H9 (cell line): ENCODE data around the gene SERINC3. TPM values are rescaled to one million over a fixed set of nuclear protein-coding genes. Genes with fewer than 3 reads are reported as not detected.

Experiments
- DNase-seq: peaks from one replicate; pipeline ENCODE4 v3.0.0-alpha.2; 2017
- H2AFZ ChIP-seq: one replicate; pipeline ENCODE4 v1.6.1; 2013; ENCODE audit warnings: mild to moderate bottlenecking, low read length, control low read depth, moderate library complexity
- H2AK5ac ChIP-seq: 2 replicates; pipeline ENCODE4 v1.6.1; 2013; ENCODE audit warnings: low read length, control low read depth, mixed read lengths; ENCODE audit not compliant: insufficient read length
- H2BK120ac ChIP-seq: one replicate; pipeline ENCODE4 v1.6.1; 2013; ENCODE audit warnings: low read depth, mild to moderate bottlenecking, low read length, control low read depth, inconsistent platforms; ENCODE audit not compliant: poor library complexity, severe bottlenecking
- H2BK12ac ChIP-seq: 2 replicates; pipeline ENCODE4 v1.6.1; 2013; ENCODE audit warnings: low read length, control low read depth, mixed read lengths, low read depth; ENCODE audit not compliant: insufficient read length
- H2BK15ac ChIP-seq: 2 replicates; pipeline ENCODE4 v1.6.1; 2013; ENCODE audit warnings: low read depth, low read length, control low read depth
- H2BK20ac ChIP-seq: one replicate; pipeline ENCODE4 v1.6.1; 2013; ENCODE audit warnings: low read depth, mild to moderate bottlenecking, low read length, control low read depth, inconsistent platforms; ENCODE audit not compliant: poor library complexity, severe bottlenecking
- H2BK5ac ChIP-seq: 2 replicates; pipeline ENCODE4 v1.6.1; 2013; ENCODE audit warnings: low read length, control low read depth, mixed read lengths; ENCODE audit not compliant: insufficient read length
- H3K14ac ChIP-seq: 2 replicates; pipeline ENCODE4 v1.6.1; 2013; ENCODE audit warnings: low read length, control low read depth; ENCODE audit not compliant: insufficient read depth
- H3K18ac ChIP-seq: 2 replicates; pipeline ENCODE4 v1.6.1; 2013; ENCODE audit warnings: low read depth, mild to moderate bottlenecking, mixed read lengths, low read length, control low read depth; ENCODE audit not compliant: insufficient read length
- H3K23ac ChIP-seq: 2 replicates; pipeline ENCODE4 v1.6.1; 2013; ENCODE audit warnings: low read length, control low read depth, mixed read lengths, low read depth; ENCODE audit not compliant: insufficient read length
- H3K23me2 ChIP-seq: 2 replicates; pipeline ENCODE4 v1.6.1; 2013; ENCODE audit warnings: low read depth, mild to moderate bottlenecking, mixed read lengths, low read length, control low read depth; ENCODE audit not compliant: insufficient read length, poor library complexity, severe bottlenecking
- H3K27ac ChIP-seq: 2 replicates; pipeline ENCODE4 v1.5.1; 2013; ENCODE audit warnings: low read length, control low read depth, mixed read lengths, low read depth; ENCODE audit not compliant: insufficient read length
- H3K27me3 ChIP-seq: 2 replicates; pipeline ENCODE4 v1.6.1; 2013; ENCODE audit warnings: low read length, control low read depth, inconsistent platforms; ENCODE audit not compliant: insufficient read depth
- H3K4ac ChIP-seq: 2 replicates; pipeline ENCODE4 v1.6.1; 2013; ENCODE audit warnings: low read depth, mild to moderate bottlenecking, control low read depth, inconsistent platforms, low read length, moderate library complexity
- H3K4me1 ChIP-seq: 2 replicates; pipeline ENCODE4 v1.6.1; 2013; ENCODE audit warnings: low read length, control low read depth, inconsistent platforms; ENCODE audit not compliant: insufficient read depth
- H3K4me2 ChIP-seq: 2 replicates; pipeline ENCODE4 v1.6.1; 2013; ENCODE audit warnings: low read length, control low read depth, mixed read lengths; ENCODE audit not compliant: insufficient read length, insufficient read depth
- H3K56ac ChIP-seq: 2 replicates; pipeline ENCODE4 v1.6.1; 2013; ENCODE audit warnings: low read depth, mild to moderate bottlenecking, mixed read lengths, low read length, control low read depth; ENCODE audit not compliant: insufficient read length
- H3K79me1 ChIP-seq: 2 replicates; pipeline ENCODE4 v1.6.1; 2013; ENCODE audit warnings: low read depth, mild to moderate bottlenecking, moderate library complexity, low read length, control low read depth, inconsistent platforms; ENCODE audit not compliant: insufficient read depth, poor library complexity, severe bottlenecking
- H3K79me2 ChIP-seq: 2 replicates; pipeline ENCODE4 v1.6.1; 2013; ENCODE audit warnings: low read length, control low read depth, inconsistent platforms; ENCODE audit not compliant: insufficient read depth
- H3K9ac ChIP-seq: 2 replicates; pipeline ENCODE4 v1.6.1; 2013; ENCODE audit warnings: low read length, control low read depth, mixed read lengths; ENCODE audit not compliant: insufficient read length; ENCODE audit errors: extremely low read depth
- H3K9me3 ChIP-seq: one replicate; pipeline ENCODE4 v1.6.1; 2013; ENCODE audit warnings: low read depth, low read length, inconsistent platforms; ENCODE audit not compliant: control insufficient read depth
- H3T11ph ChIP-seq: one replicate; pipeline ENCODE4 v1.6.1; 2013; ENCODE audit warnings: mild to moderate bottlenecking, low read length, control low read depth, inconsistent platforms
- H4K20me1 ChIP-seq: one replicate; pipeline ENCODE4 v1.6.1; 2013; ENCODE audit not compliant: control insufficient read depth, insufficient read length, insufficient read depth
- H4K5ac ChIP-seq: 2 replicates; pipeline ENCODE4 v1.6.1; 2013; ENCODE audit warnings: low read depth, mild to moderate bottlenecking, mixed read lengths, low read length, control low read depth; ENCODE audit not compliant: insufficient read length
- H4K8ac ChIP-seq: replicated peaks from 2 replicates; pipeline ENCODE4 v1.6.1; 2013; ENCODE audit warnings: low read length, control low read depth, mixed read lengths, low read depth; ENCODE audit not compliant: insufficient read length
- H4K91ac ChIP-seq: 2 replicates; pipeline ENCODE4 v1.6.1; 2013; ENCODE audit warnings: low read depth, mild to moderate bottlenecking, moderate library complexity, mixed read lengths, low read length, control low read depth; ENCODE audit not compliant: insufficient read length
- H3K27ac Mint-ChIP-seq, 3 experiments: 2 replicates in 2 of 3; 3 replicates in 1 of 3; pipeline ENCODE4 v1.8.0; 2020 to 2021; ENCODE audit warnings: mixed read lengths in 3 of 3, mild to moderate bottlenecking in 1 of 3, moderate library complexity in 1 of 3
- H3K27me3 Mint-ChIP-seq: 2 replicates; pipeline ENCODE4 v1.8.0; 2021; ENCODE audit warnings: low read depth, mild to moderate bottlenecking, moderate library complexity, mixed read lengths
- H3K36me3 Mint-ChIP-seq, 3 experiments: 2 replicates in 2 of 3; 3 replicates in 1 of 3; pipeline ENCODE4 v1.8.0; 2020 to 2021; ENCODE audit warnings: low read depth in 3 of 3, mixed read lengths in 3 of 3; ENCODE audit not compliant: insufficient read depth in 1 of 3
- H3K4me1 Mint-ChIP-seq, 2 experiments: 2 replicates each; pipeline ENCODE4 v1.8.0; 2020; ENCODE audit warnings: mixed read lengths in 2 of 2
- H3K4me3 Mint-ChIP-seq, 2 experiments: 2 replicates in 1 of 2; 3 replicates in 1 of 2; pipeline ENCODE4 v1.8.0; 2020 to 2021; ENCODE audit warnings: mild to moderate bottlenecking in 2 of 2, mixed read lengths in 2 of 2, moderate library complexity in 1 of 2
- H3K9me3 Mint-ChIP-seq, 2 experiments: 2 replicates in 1 of 2; 3 replicates in 1 of 2; pipeline ENCODE4 v1.8.0; 2020; ENCODE audit warnings: mild to moderate bottlenecking in 2 of 2, mixed read lengths in 2 of 2, moderate library complexity in 1 of 2
- CTCF ChIP-seq: fragments of 200-600 bp; sonication (generic); conservative IDR thresholded peaks from 3 replicates; pipeline ENCODE4 v1.8.0; 2021; ENCODE audit warnings: antibody characterized with exemption, mild to moderate bottlenecking
- WGBS: extraction: QIAGEN DNeasy Blood & Tissue Kit; methylation state at CpG from one replicate; pipeline ENCODE4 v1.1.7; 2013; ENCODE audit warnings: missing lambda C conversion rate, low lambda C conversion rate, mixed read lengths; ENCODE audit not compliant: insufficient read length; ENCODE audit errors: extremely low coverage; 5-methylcytosine and 5-hydroxymethylcytosine counted together
- total RNA-seq: library from RNA; stranded (reverse); gene quantifications from 2 replicates; pipeline ENCODE4 v1.2.1, GENCODE V29; 2021

Gene SERINC3
- total RNA-seq, 1 experiment from 2014 or later: 41.5 TPM

- Histone ChIP-seq H2BK15ac (no peak overlapping the region), H4K5ac (no peak overlapping the region), H2AFZ (no peak overlapping the region), H3K79me1 (no peaks in the 10 kb centered on the region), H2BK12ac (no peak overlapping the region), H3K9me3 (no peaks in the 10 kb centered on the region), H2AK5ac (no peak overlapping the region), H4K8ac (no peak overlapping the region), H4K91ac (no peak overlapping the region), H3K14ac (no peak overlapping the region), H2BK5ac (no peak overlapping the region), H3K79me2 (0 out of 2 replicates have a peak, but pooled peaks cover 5% of the 10 kb centered on the region), H3K23me2 (no peaks in the 10 kb centered on the region), H3K18ac (no peak overlapping the region), H3K9ac (no peak overlapping the region), H3K4me2 (no peak overlapping the region), H3T11ph (no peak overlapping the region), H2BK20ac (no peak overlapping the region), H3K56ac (no peak overlapping the region), H3K4me1 (no peaks in the 10 kb centered on the region), H4K20me1 (no peaks in the 10 kb centered on the region), H3K4ac (no peak overlapping the region), H2BK120ac (no peak overlapping the region), H3K23ac (no peak overlapping the region), H3K27me3 (no peaks in the 10 kb centered on the region), H3K27ac (no peak overlapping the region)
- Mint-ChIP-seq H3K9me3 (no peaks in the 10 kb centered on the region), H3K4me3 (no peak overlapping the region), H3K4me1 (peaks cover 2 to 3% of the 10 kb centered on the region in 2 experiments; a peak in 1 of 4 replicates), H3K36me3 (no peaks in the 10 kb centered on the region), H3K27me3 (no peaks in the 10 kb centered on the region; the same call in 1 of the 2 replicates), H3K27ac (no peak overlapping the region)
- no peak for DNase-seq
- WGBS: no CpG with 5 or more reads among the region's 4 CpGs
- no peak for TF ChIP-seq CTCF
These were observed 27.3 kb upstream of the SERINC3 start for GRCh38 chr20:44549123-44549522.
